H9 (cell line): ENCODE results near the gene RYR3. TPM values are rescaled to one million over a fixed set of nuclear protein-coding genes. Genes with fewer than 3 reads are reported as not detected.

ENCODE experiments used
- DNase-seq: peaks from one replicate; pipeline ENCODE4 v3.0.0-alpha.2; 2017
- H2AFZ ChIP-seq: one replicate; pipeline ENCODE4 v1.6.1; 2013; ENCODE audit warnings: mild to moderate bottlenecking, low read length, control low read depth, moderate library complexity
- H2AK5ac ChIP-seq: 2 replicates; pipeline ENCODE4 v1.6.1; 2013; ENCODE audit warnings: low read length, control low read depth, mixed read lengths; ENCODE audit not compliant: insufficient read length
- H2BK120ac ChIP-seq: one replicate; pipeline ENCODE4 v1.6.1; 2013; ENCODE audit warnings: low read depth, mild to moderate bottlenecking, low read length, control low read depth, inconsistent platforms; ENCODE audit not compliant: poor library complexity, severe bottlenecking
- H2BK12ac ChIP-seq: 2 replicates; pipeline ENCODE4 v1.6.1; 2013; ENCODE audit warnings: low read length, control low read depth, mixed read lengths, low read depth; ENCODE audit not compliant: insufficient read length
- H2BK15ac ChIP-seq: 2 replicates; pipeline ENCODE4 v1.6.1; 2013; ENCODE audit warnings: low read depth, low read length, control low read depth
- H2BK20ac ChIP-seq: one replicate; pipeline ENCODE4 v1.6.1; 2013; ENCODE audit warnings: low read depth, mild to moderate bottlenecking, low read length, control low read depth, inconsistent platforms; ENCODE audit not compliant: poor library complexity, severe bottlenecking
- H2BK5ac ChIP-seq: 2 replicates; pipeline ENCODE4 v1.6.1; 2013; ENCODE audit warnings: low read length, control low read depth, mixed read lengths; ENCODE audit not compliant: insufficient read length
- H3K14ac ChIP-seq: 2 replicates; pipeline ENCODE4 v1.6.1; 2013; ENCODE audit warnings: low read length, control low read depth; ENCODE audit not compliant: insufficient read depth
- H3K18ac ChIP-seq: 2 replicates; pipeline ENCODE4 v1.6.1; 2013; ENCODE audit warnings: low read depth, mild to moderate bottlenecking, mixed read lengths, low read length, control low read depth; ENCODE audit not compliant: insufficient read length
- H3K23ac ChIP-seq: 2 replicates; pipeline ENCODE4 v1.6.1; 2013; ENCODE audit warnings: low read length, control low read depth, mixed read lengths, low read depth; ENCODE audit not compliant: insufficient read length
- H3K23me2 ChIP-seq: 2 replicates; pipeline ENCODE4 v1.6.1; 2013; ENCODE audit warnings: low read depth, mild to moderate bottlenecking, mixed read lengths, low read length, control low read depth; ENCODE audit not compliant: insufficient read length, poor library complexity, severe bottlenecking
- H3K27ac ChIP-seq: 2 replicates; pipeline ENCODE4 v1.5.1; 2013; ENCODE audit warnings: low read length, control low read depth, mixed read lengths, low read depth; ENCODE audit not compliant: insufficient read length
- H3K27me3 ChIP-seq: 2 replicates; pipeline ENCODE4 v1.6.1; 2013; ENCODE audit warnings: low read length, control low read depth, inconsistent platforms; ENCODE audit not compliant: insufficient read depth
- H3K4ac ChIP-seq: 2 replicates; pipeline ENCODE4 v1.6.1; 2013; ENCODE audit warnings: low read depth, mild to moderate bottlenecking, control low read depth, inconsistent platforms, low read length, moderate library complexity
- H3K4me1 ChIP-seq: 2 replicates; pipeline ENCODE4 v1.6.1; 2013; ENCODE audit warnings: low read length, control low read depth, inconsistent platforms; ENCODE audit not compliant: insufficient read depth
- H3K4me2 ChIP-seq: 2 replicates; pipeline ENCODE4 v1.6.1; 2013; ENCODE audit warnings: low read length, control low read depth, mixed read lengths; ENCODE audit not compliant: insufficient read length, insufficient read depth
- H3K56ac ChIP-seq: 2 replicates; pipeline ENCODE4 v1.6.1; 2013; ENCODE audit warnings: low read depth, mild to moderate bottlenecking, mixed read lengths, low read length, control low read depth; ENCODE audit not compliant: insufficient read length
- H3K79me1 ChIP-seq: 2 replicates; pipeline ENCODE4 v1.6.1; 2013; ENCODE audit warnings: low read depth, mild to moderate bottlenecking, moderate library complexity, low read length, control low read depth, inconsistent platforms; ENCODE audit not compliant: insufficient read depth, poor library complexity, severe bottlenecking
- H3K79me2 ChIP-seq: 2 replicates; pipeline ENCODE4 v1.6.1; 2013; ENCODE audit warnings: low read length, control low read depth, inconsistent platforms; ENCODE audit not compliant: insufficient read depth
- H3K9ac ChIP-seq: 2 replicates; pipeline ENCODE4 v1.6.1; 2013; ENCODE audit warnings: low read length, control low read depth, mixed read lengths; ENCODE audit not compliant: insufficient read length; ENCODE audit errors: extremely low read depth
- H3K9me3 ChIP-seq: one replicate; pipeline ENCODE4 v1.6.1; 2013; ENCODE audit warnings: low read depth, low read length, inconsistent platforms; ENCODE audit not compliant: control insufficient read depth
- H3T11ph ChIP-seq: one replicate; pipeline ENCODE4 v1.6.1; 2013; ENCODE audit warnings: mild to moderate bottlenecking, low read length, control low read depth, inconsistent platforms
- H4K20me1 ChIP-seq: one replicate; pipeline ENCODE4 v1.6.1; 2013; ENCODE audit not compliant: control insufficient read depth, insufficient read length, insufficient read depth
- H4K5ac ChIP-seq: 2 replicates; pipeline ENCODE4 v1.6.1; 2013; ENCODE audit warnings: low read depth, mild to moderate bottlenecking, mixed read lengths, low read length, control low read depth; ENCODE audit not compliant: insufficient read length
- H4K8ac ChIP-seq: replicated peaks from 2 replicates; pipeline ENCODE4 v1.6.1; 2013; ENCODE audit warnings: low read length, control low read depth, mixed read lengths, low read depth; ENCODE audit not compliant: insufficient read length
- H4K91ac ChIP-seq: 2 replicates; pipeline ENCODE4 v1.6.1; 2013; ENCODE audit warnings: low read depth, mild to moderate bottlenecking, moderate library complexity, mixed read lengths, low read length, control low read depth; ENCODE audit not compliant: insufficient read length
- H3K27ac Mint-ChIP-seq, 3 experiments: 2 replicates in 2 of 3; 3 replicates in 1 of 3; pipeline ENCODE4 v1.8.0; 2020 to 2021; ENCODE audit warnings: mixed read lengths in 3 of 3, mild to moderate bottlenecking in 1 of 3, moderate library complexity in 1 of 3
- H3K27me3 Mint-ChIP-seq: 2 replicates; pipeline ENCODE4 v1.8.0; 2021; ENCODE audit warnings: low read depth, mild to moderate bottlenecking, moderate library complexity, mixed read lengths
- H3K36me3 Mint-ChIP-seq, 3 experiments: 2 replicates in 2 of 3; 3 replicates in 1 of 3; pipeline ENCODE4 v1.8.0; 2020 to 2021; ENCODE audit warnings: low read depth in 3 of 3, mixed read lengths in 3 of 3; ENCODE audit not compliant: insufficient read depth in 1 of 3
- H3K4me1 Mint-ChIP-seq, 2 experiments: 2 replicates each; pipeline ENCODE4 v1.8.0; 2020; ENCODE audit warnings: mixed read lengths in 2 of 2
- H3K4me3 Mint-ChIP-seq, 2 experiments: 2 replicates in 1 of 2; 3 replicates in 1 of 2; pipeline ENCODE4 v1.8.0; 2020 to 2021; ENCODE audit warnings: mild to moderate bottlenecking in 2 of 2, mixed read lengths in 2 of 2, moderate library complexity in 1 of 2
- H3K9me3 Mint-ChIP-seq, 2 experiments: 2 replicates in 1 of 2; 3 replicates in 1 of 2; pipeline ENCODE4 v1.8.0; 2020; ENCODE audit warnings: mild to moderate bottlenecking in 2 of 2, mixed read lengths in 2 of 2, moderate library complexity in 1 of 2
- CTCF ChIP-seq: fragments of 200-600 bp; sonication (generic); conservative IDR thresholded peaks from 3 replicates; pipeline ENCODE4 v1.8.0; 2021; ENCODE audit warnings: antibody characterized with exemption, mild to moderate bottlenecking
- WGBS: extraction: QIAGEN DNeasy Blood & Tissue Kit; methylation state at CpG from one replicate; pipeline ENCODE4 v1.1.7; 2013; ENCODE audit warnings: missing lambda C conversion rate, low lambda C conversion rate, mixed read lengths; ENCODE audit not compliant: insufficient read length; ENCODE audit errors: extremely low coverage; 5-methylcytosine and 5-hydroxymethylcytosine counted together
- total RNA-seq: library from RNA; stranded (reverse); gene quantifications from 2 replicates; pipeline ENCODE4 v1.2.1, GENCODE V29; 2021

RYR3 gene
- total RNA-seq, 1 experiment from 2014 or later, result 0.85 TPM

DNA sequence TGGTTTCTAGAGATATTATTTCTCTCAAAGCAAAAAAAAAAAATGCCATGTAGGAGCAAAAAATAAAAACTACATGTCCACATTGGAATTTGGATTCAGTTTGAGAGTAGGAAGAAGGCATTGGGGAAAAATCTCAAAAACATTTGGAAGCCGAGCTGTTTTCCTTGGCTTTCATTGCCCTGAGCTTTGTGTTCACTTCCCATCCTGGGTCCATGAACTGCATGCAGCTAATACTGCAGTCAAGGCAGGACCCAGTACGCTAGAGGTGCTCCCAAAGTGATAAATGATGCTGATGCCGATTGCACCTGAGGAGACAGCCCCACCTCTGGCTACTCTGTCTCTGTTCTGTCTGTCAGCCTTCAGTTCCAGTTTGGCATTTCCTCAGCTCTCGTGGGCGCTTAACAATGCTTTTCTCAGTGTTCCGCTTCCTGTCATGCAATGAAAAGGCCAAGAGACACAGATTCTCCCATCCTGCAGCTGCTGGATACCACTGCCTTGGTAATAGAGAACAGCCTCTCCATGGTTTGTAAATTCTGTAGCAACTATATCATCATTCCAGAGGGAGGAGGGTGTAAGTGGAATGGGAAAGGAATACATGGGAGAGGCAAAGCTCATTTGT is 181.8 kb downstream of the RYR3 start:
- Histone ChIP-seq H2AFZ (no peak overlapping the region), H3K23me2 (no peaks in the 10 kb centered on the region), H2BK12ac (no peak overlapping the region), H3K79me1 (no peaks in the 10 kb centered on the region), H3K56ac (no peak overlapping the region), H3K9me3 (no peaks in the 10 kb centered on the region), H3K4ac (no peak overlapping the region), H3K27me3 (no peaks in the 10 kb centered on the region), H3K9ac (no peak overlapping the region), H2BK15ac (no peak overlapping the region), H3K79me2 (no peaks in the 10 kb centered on the region), H4K91ac (no peak overlapping the region), H3K18ac (no peak overlapping the region), H3K4me2 (no peak overlapping the region), H3K27ac (no peak overlapping the region), H2BK20ac (no peak overlapping the region), H4K20me1 (no peaks in the 10 kb centered on the region), H3K14ac (no peak overlapping the region), H3K4me1 (no peaks in the 10 kb centered on the region; the same call in 1 of the 2 replicates), H3K23ac (no peak overlapping the region), H2BK5ac (no peak overlapping the region), H2AK5ac (no peak overlapping the region), H3T11ph (no peak overlapping the region), H4K5ac (no peak overlapping the region), H4K8ac (no peak overlapping the region), H2BK120ac (no peak overlapping the region)
- Mint-ChIP-seq H3K36me3 (peaks cover 0 to 4% (median 0%) of the 10 kb centered on the region in 3 experiments; a peak in 2 of 7 replicates), H3K4me1 (peaks cover 2 to 8% of the 10 kb centered on the region in 2 experiments; a peak in 3 of 4 replicates), H3K27me3 (no peaks in the 10 kb centered on the region; the same call in 1 of the 2 replicates), H3K9me3 (peaks cover 3 to 4% of the 10 kb centered on the region in 2 experiments; a peak in 3 of 5 replicates), H3K27ac (no peak overlapping the region), H3K4me3 (no peak overlapping the region)
- DNase-seq, result peak; percentile 33
- WGBS, result no CpG with 5 or more reads among the region's 6 CpGs
- TF ChIP-seq CTCF, result no peak
